Stimulated activated CD4-positive, alpha-beta T cell treated with anti-CD3 and anti-CD28 coated beads, Interleukin-12 subunit alpha, Interleukin-12 subunit beta, amount 100 ng/mL, for 4 hours (primary cell): ENCODE measurements around the gene DMBT1.
"Not testable (repeated sequence)": the region's sequence is repeated elsewhere in the genome, so short reads cannot be mapped to it uniquely, and the experiment has no call there.

Experiments
- DNase-seq: peaks from one replicate; pipeline ENCODE4 v3.0.0-alpha.2; 2020

DMBT1 gene

GRCh38 chr10:122588381-122588780 lies 27.8 kb downstream of the DMBT1 start:
- no peak for DNase-seq

- DNase-seq: no peak
Measured at GRCh38 chr10:122590153-122590552, 29.6 kb downstream of the DMBT1 start.

- no peak for DNase-seq
Measured at GRCh38 chr10:122591736-122592135, 31.2 kb downstream of the DMBT1 start.

- no peak for DNase-seq
Measured at GRCh38 chr10:122592161-122592560, 31.6 kb downstream of the DMBT1 start.

GRCh38 chr10:122617476-122618270 lies 57.1 kb downstream of the DMBT1 start:
- no peak for DNase-seq

GRCh38 chr10:122618461-122619165 lies 58.1 kb downstream of the DMBT1 start:
- no peak for DNase-seq

GRCh38 chr10:122620961-122621360 lies 60.4 kb downstream of the DMBT1 start:
- DNase-seq: not testable (repeated sequence)

- DNase-seq: no peak
Measured at GRCh38 chr10:122624546-122624945, 64.0 kb downstream of the DMBT1 start.

- DNase-seq: no peak
Measured at GRCh38 chr10:122630526-122630925, 70.0 kb downstream of the DMBT1 start.

- DNase-seq: no peak
Measured at GRCh38 chr10:122632031-122632430, 71.5 kb downstream of the DMBT1 start.

- DNase-seq: no peak
Measured at GRCh38 chr10:122632576-122632975, 72.0 kb downstream of the DMBT1 start.

GRCh38 chr10:122636953-122637352 lies 76.4 kb downstream of the DMBT1 start:
- DNase-seq: no peak

- DNase-seq: no peak
Measured at GRCh38 chr10:122637376-122637775, 76.8 kb downstream of the DMBT1 start.

GRCh38 chr10:122638106-122638505 lies 77.6 kb downstream of the DMBT1 start:
- no peak for DNase-seq

GRCh38 chr10:122639801-122640200 lies 79.2 kb downstream of the DMBT1 start:
- no peak for DNase-seq

GRCh38 chr10:122640921-122641320 lies 80.4 kb downstream of the DMBT1 start:
- no peak for DNase-seq

- DNase-seq: no peak
Measured at GRCh38 chr10:122642726-122643605, 82.4 kb downstream of the DMBT1 start.

GRCh38 chr10:122643931-122644534 lies 83.5 kb downstream of the DMBT1 start:
- DNase-seq: no peak

GRCh38 chr10:122646511-122647382 lies 86.2 kb downstream of the DMBT1 start:
- no peak for DNase-seq

- no peak for DNase-seq
Measured at GRCh38 chr10:122647383-122647968, 86.9 kb downstream of the DMBT1 start.
